ENCODE results near the gene FAM240B.

DNA sequence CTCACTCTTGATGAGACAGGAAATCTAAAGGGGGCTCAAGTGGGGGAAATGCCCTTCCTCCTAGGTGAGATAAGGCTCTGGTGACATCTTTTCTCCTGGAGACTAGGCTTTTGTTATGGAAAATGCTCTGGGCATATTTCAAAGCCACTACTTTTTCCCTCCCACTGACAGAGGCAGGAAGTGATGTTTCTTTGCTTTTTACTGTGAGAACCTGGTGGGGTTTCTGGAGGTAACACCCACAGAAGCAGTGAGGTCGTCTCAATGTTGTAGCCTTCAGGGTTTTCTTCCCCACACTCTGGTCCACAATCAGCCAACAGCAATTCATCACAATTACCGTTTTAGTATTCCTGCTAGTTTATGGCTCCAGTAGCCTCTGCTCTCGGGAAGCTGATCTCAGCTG is 41.4 kb upstream of the FAM240B start:
- TF ChIP-seq, protein P1, sequence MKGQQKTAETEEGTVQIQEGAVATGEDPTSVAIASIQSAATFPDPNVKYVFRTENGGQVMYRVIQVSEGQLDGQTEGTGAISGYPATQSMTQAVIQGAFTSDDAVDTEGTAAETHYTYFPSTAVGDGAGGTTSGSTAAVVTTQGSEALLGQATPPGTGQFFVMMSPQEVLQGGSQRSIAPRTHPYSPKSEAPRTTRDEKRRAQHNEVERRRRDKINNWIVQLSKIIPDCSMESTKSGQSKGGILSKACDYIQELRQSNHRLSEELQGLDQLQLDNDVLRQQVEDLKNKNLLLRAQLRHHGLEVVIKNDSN (CRISPR knock-in tag; IDR thresholded peaks at IDR 0.05) = no peak
- TF ChIP-seq TOE1 (IDR thresholded peaks at IDR 0.05; ENCODE audit: borderline replicate concordance) (no peak), TOE1 (CRISPR knock-in tag; IDR thresholded peaks at IDR 0.05; ENCODE audit: borderline replicate concordance, low read depth) (no peak), SRSF3 (IDR thresholded peaks at IDR 0.05; ENCODE audit: insufficient read depth, low read length) (no peak), HDAC8 (tag; IDR thresholded peaks at IDR 0.05) (no peak), ZNF584 (CRISPR knock-in tag; IDR thresholded peaks at IDR 0.05; ENCODE audit: low read depth) (no peak)

Measured in K562 (cell line).